CD4-positive, CD25-positive, alpha-beta regulatory T cell (primary cell): Measurements from ENCODE around the gene IKZF1. TPM values are rescaled to one million over a fixed set of nuclear protein-coding genes. Genes with fewer than 3 reads are reported as not detected.

ENCODE experiments used
- ATAC-seq, 2 donors: fragments of 150-1000 bp; cut with Tn5 transposase; one replicate each; pipeline ENCODE4 v1.10.0; 2021; ENCODE audit warnings: low read depth in 2 of 2, moderate number of reproducible peaks in 2 of 2, moderate library complexity in 1 of 2
- DNase-seq, 3 donors: peaks; one replicate each; pipeline versions ENCODE4 v3.0.0 to v3.0.0-alpha.2; 2012 to 2022; ENCODE audit warnings: mixed read lengths in 1 of 3
- H3K27ac ChIP-seq: one replicate; pipeline ENCODE4 v1.7.0; 2013; ENCODE audit warnings: mild to moderate bottlenecking, low read length; ENCODE audit not compliant: insufficient read depth, poor library complexity, severe bottlenecking
- H3K27me3 ChIP-seq: one replicate; pipeline ENCODE4 v1.7.0; 2013; ENCODE audit warnings: low read length; ENCODE audit not compliant: control insufficient read depth, insufficient read depth
- H3K36me3 ChIP-seq: one replicate; pipeline ENCODE4 v1.7.0; 2013; ENCODE audit warnings: mild to moderate bottlenecking, low read length, moderate library complexity; ENCODE audit not compliant: control insufficient read depth, insufficient read depth
- H3K4me1 ChIP-seq: 2 replicates; pipeline ENCODE4 v1.7.0; 2013; ENCODE audit warnings: mild to moderate bottlenecking, low read length; ENCODE audit not compliant: insufficient read depth, control insufficient read depth, poor library complexity, severe bottlenecking
- H3K4me3 ChIP-seq: one replicate; pipeline ENCODE4 v1.7.0; 2013; ENCODE audit warnings: low read depth, mild to moderate bottlenecking, low read length, moderate library complexity
- H3K9me3 ChIP-seq, 2 experiments: 1 replicate in 1 of 2; 2 replicates in 1 of 2; pipeline ENCODE4 v1.7.0; 2013; ENCODE audit warnings: low read length in 2 of 2, mild to moderate bottlenecking in 1 of 2, moderate library complexity in 1 of 2; ENCODE audit not compliant: control insufficient read depth in 2 of 2
- H3K27ac Mint-ChIP-seq, 3 donors: one replicate each; pipeline ENCODE4 v1.8.0; 2020 to 2022; ENCODE audit warnings: mild to moderate bottlenecking in 3 of 3, mixed read lengths in 3 of 3, moderate library complexity in 2 of 3
- H3K27me3 Mint-ChIP-seq: one replicate; pipeline ENCODE4 v1.8.0; 2022; ENCODE audit warnings: mild to moderate bottlenecking, mixed read lengths
- H3K36me3 Mint-ChIP-seq: one replicate; pipeline ENCODE4 v1.8.0; 2020; ENCODE audit warnings: mixed read lengths
- H3K4me1 Mint-ChIP-seq, 4 donors: one replicate each; pipeline ENCODE4 v1.8.0; 2020 to 2022; ENCODE audit warnings: mixed read lengths in 4 of 4, mild to moderate bottlenecking in 1 of 4
- H3K4me3 Mint-ChIP-seq, 4 donors: one replicate each; pipeline ENCODE4 v1.8.0; 2020 to 2022; ENCODE audit warnings: mild to moderate bottlenecking in 4 of 4, mixed read lengths in 4 of 4, moderate library complexity in 3 of 4
- H3K9me3 Mint-ChIP-seq, 7 donors: one replicate each; pipeline ENCODE4 v1.8.0; 2020 to 2022; ENCODE audit warnings: mixed read lengths in 7 of 7, mild to moderate bottlenecking in 3 of 7, moderate library complexity in 2 of 7
- polyA plus RNA-seq, 4 donors: library from polyadenylated mRNA; unstranded; fragments of 300-500 nt; fragmentation: Illumina TruSeq; gene quantifications; one replicate each; pipeline ENCODE4 v1.2.3, GENCODE V29; 2021
- total RNA-seq: library from RNA; stranded (reverse); gene quantifications from one replicate; pipeline ENCODE4 v1.2.3, GENCODE V29; 2022

Gene IKZF1
- total and polyA plus RNA-seq, 5 donors from 2014 or later = 153 to 376 (median 169) TPM

GRCh38 chr7:50273870-50274269 is 30.6 kb upstream of the IKZF1 start:
- peaks cover 6 to 68% (median 40%) of the 10 kb centered on the region in 4 donors for H3K4me1 Mint-ChIP-seq
- no peak overlapping the region for H3K27ac ChIP-seq
- peaks cover 0 to 4% (median 2%) of the 10 kb centered on the region in 7 donors for H3K9me3 Mint-ChIP-seq
- H3K27ac Mint-ChIP-seq = peak overlapping the region in 2 of 3 donors; percentile 7 to 78
- H3K4me3 Mint-ChIP-seq = no peak overlapping the region
- no peaks in the 10 kb centered on the region for H3K9me3 ChIP-seq
- no peak for ATAC-seq
- no peak overlapping the region for H3K4me3 ChIP-seq
- H3K27me3 Mint-ChIP-seq = no peaks in the 10 kb centered on the region
- no peak for DNase-seq
- peaks cover 37% of the 10 kb centered on the region for H3K4me1 ChIP-seq
- H3K36me3 ChIP-seq = no peaks in the 10 kb centered on the region
- H3K27me3 ChIP-seq = no peaks in the 10 kb centered on the region
- H3K36me3 Mint-ChIP-seq = no peaks in the 10 kb centered on the region

- H3K4me1 ChIP-seq = peaks cover 32% of the 10 kb centered on the region
- no peak overlapping the region for H3K27ac ChIP-seq
- ATAC-seq = no peak
These were observed 30.2 kb upstream of the IKZF1 start for GRCh38 chr7:50274361-50274760.

GRCh38 chr7:50275430-50275829 is 29.1 kb upstream of the IKZF1 start:
- ATAC-seq (no peak), DNase-seq (no peak)
- peaks cover 22% of the 10 kb centered on the region for H3K4me1 ChIP-seq
- H3K4me1 Mint-ChIP-seq = peaks cover 3 to 58% (median 29%) of the 10 kb centered on the region in 4 donors
- no peak overlapping the region for H3K4me3 ChIP-seq
- no peak overlapping the region for H3K4me3 Mint-ChIP-seq
- H3K27me3 ChIP-seq = no peaks in the 10 kb centered on the region
- H3K27ac Mint-ChIP-seq = peak overlapping the region in 2 of 3 donors; percentile 17 to 78
- H3K36me3 Mint-ChIP-seq = no peaks in the 10 kb centered on the region
- H3K27me3 Mint-ChIP-seq = no peaks in the 10 kb centered on the region
- H3K27ac ChIP-seq = no peak overlapping the region
- H3K9me3 ChIP-seq = no peaks in the 10 kb centered on the region
- H3K9me3 Mint-ChIP-seq = peaks cover 0 to 1% (median 0%) of the 10 kb centered on the region in 7 donors
- H3K36me3 ChIP-seq = no peaks in the 10 kb centered on the region

More at GRCh38 chr7:50274361-50274760, 30.2 kb upstream of the IKZF1 start:
- H3K27me3 Mint-ChIP-seq = no peaks in the 10 kb centered on the region
- no peak for DNase-seq
- peaks cover 0 to 4% (median 2%) of the 10 kb centered on the region in 7 donors for H3K9me3 Mint-ChIP-seq
- Histone ChIP-seq H3K9me3 (no peaks in the 10 kb centered on the region), H3K27me3 (no peaks in the 10 kb centered on the region), H3K4me3 (no peak overlapping the region), H3K36me3 (no peaks in the 10 kb centered on the region)
- H3K36me3 Mint-ChIP-seq = no peaks in the 10 kb centered on the region
- peaks cover 6 to 67% (median 38%) of the 10 kb centered on the region in 4 donors for H3K4me1 Mint-ChIP-seq
- H3K27ac Mint-ChIP-seq = peak overlapping the region in 2 of 3 donors; percentile 40 to 78
- no peak overlapping the region for H3K4me3 Mint-ChIP-seq

GRCh38 chr7:50276483-50276882 is 28.0 kb upstream of the IKZF1 start:
- no peak for ATAC-seq
- H3K27me3 Mint-ChIP-seq = no peaks in the 10 kb centered on the region
- H3K27ac Mint-ChIP-seq = no peak overlapping the region
- no peak overlapping the region for H3K4me3 ChIP-seq
- H3K9me3 ChIP-seq = no peaks in the 10 kb centered on the region
- H3K9me3 Mint-ChIP-seq = no peaks in the 10 kb centered on the region
- H3K4me3 Mint-ChIP-seq = no peak overlapping the region
- no peaks in the 10 kb centered on the region for H3K27me3 ChIP-seq
- no peaks in the 10 kb centered on the region for H3K36me3 Mint-ChIP-seq
- H3K4me1 ChIP-seq = peaks cover 22% of the 10 kb centered on the region
- peaks cover 12 to 59% (median 36%) of the 10 kb centered on the region in 4 donors for H3K4me1 Mint-ChIP-seq
- no peaks in the 10 kb centered on the region for H3K36me3 ChIP-seq
- H3K27ac ChIP-seq = no peak overlapping the region
- DNase-seq = no peak

GRCh38 chr7:50278120-50278519 is 26.4 kb upstream of the IKZF1 start:
- no peak overlapping the region for H3K27ac Mint-ChIP-seq
- peaks cover 27% of the 10 kb centered on the region for H3K4me1 ChIP-seq
- H3K27me3 Mint-ChIP-seq = no peaks in the 10 kb centered on the region
- H3K36me3 Mint-ChIP-seq = no peaks in the 10 kb centered on the region
- no peaks in the 10 kb centered on the region for H3K36me3 ChIP-seq
- H3K4me3 ChIP-seq = no peak overlapping the region
- H3K9me3 Mint-ChIP-seq = no peaks in the 10 kb centered on the region
- H3K4me1 Mint-ChIP-seq = peaks cover 16 to 56% (median 36%) of the 10 kb centered on the region in 4 donors
- DNase-seq (no peak), ATAC-seq (no peak)
- no peaks in the 10 kb centered on the region for H3K27me3 ChIP-seq
- H3K4me3 Mint-ChIP-seq = no peak overlapping the region
- H3K9me3 ChIP-seq = no peaks in the 10 kb centered on the region
- H3K27ac ChIP-seq = no peak overlapping the region

GRCh38 chr7:50281680-50282445 is 22.7 kb upstream of the IKZF1 start:
- Histone ChIP-seq H3K4me1 (peaks cover 22% of the 10 kb centered on the region), H3K9me3 (no peaks in the 10 kb centered on the region), H3K27ac (no peak overlapping the region), H3K4me3 (peak overlapping the region; percentile 9), H3K27me3 (no peaks in the 10 kb centered on the region), H3K36me3 (no peaks in the 10 kb centered on the region)
- Mint-ChIP-seq H3K27ac (peak overlapping the region; percentile 24 to 86 (median 53)), H3K36me3 (no peaks in the 10 kb centered on the region), H3K9me3 (no peaks in the 10 kb centered on the region), H3K4me1 (peaks cover 24 to 51% (median 43%) of the 10 kb centered on the region in 4 donors), H3K4me3 (peak overlapping the region in 2 of 4 donors; percentile 59 to 75), H3K27me3 (no peaks in the 10 kb centered on the region)
- ATAC-seq (peak; percentile 56 to 62), DNase-seq (peak in 1 of 3 donors; percentile 29)

GRCh38 chr7:50282813-50283605 is 21.5 kb upstream of the IKZF1 start:
- Mint-ChIP-seq H3K4me3 (no peak overlapping the region), H3K36me3 (no peaks in the 10 kb centered on the region), H3K27ac (peak overlapping the region in 1 of 3 donors; percentile 48), H3K4me1 (peaks cover 24 to 51% (median 41%) of the 10 kb centered on the region in 4 donors), H3K27me3 (no peaks in the 10 kb centered on the region), H3K9me3 (no peaks in the 10 kb centered on the region)
- Histone ChIP-seq H3K4me3 (no peak overlapping the region), H3K4me1 (peaks cover 22% of the 10 kb centered on the region), H3K36me3 (no peaks in the 10 kb centered on the region), H3K9me3 (no peaks in the 10 kb centered on the region), H3K27me3 (no peaks in the 10 kb centered on the region), H3K27ac (no peak overlapping the region)
- DNase-seq = no peak
- no peak for ATAC-seq
